SU-DHL-6 (cell line): ENCODE data around the gene SFMBT2.

ENCODE experiments used
- H2AFZ ChIP-seq: fragments of 200-600 bp; sonication (generic); 2 replicates; pipeline ENCODE4 v1.6.1; 2014; ENCODE audit warnings: low read depth, mild to moderate bottlenecking, moderate library complexity, mixed read lengths, antibody characterized with exemption, low read length; ENCODE audit not compliant: severe bottlenecking
- H3F3A ChIP-seq: fragments of 200-600 bp; shearing (Covaris generic); 2 replicates; pipeline ENCODE4 v1.6.0; 2016; ENCODE audit warnings: antibody characterized with exemption, mild to moderate bottlenecking; ENCODE audit not compliant: insufficient read depth
- H3K27ac ChIP-seq: fragments of 200-600 bp; sonication (generic); 2 replicates; pipeline ENCODE4 v1.5.1; 2016; ENCODE audit warnings: low read depth, mild to moderate bottlenecking, low read length, moderate library complexity, mixed read lengths
- H3K27me3 ChIP-seq: fragments of 200-600 bp; sonication (generic), shearing (Covaris generic); 2 replicates; pipeline ENCODE4 v1.6.0; 2014; ENCODE audit warnings: mild to moderate bottlenecking, low read length
- H3K36me3 ChIP-seq: fragments of 200-600 bp; sonication (generic); 2 replicates; pipeline ENCODE4 v1.6.1; 2014; ENCODE audit warnings: mild to moderate bottlenecking, low read length, mixed read lengths
- H3K4me2 ChIP-seq: fragments of 300-600, 200-600 bp; shearing (Covaris generic), sonication (generic); 2 replicates; pipeline ENCODE4 v1.6.0; 2014; ENCODE audit warnings: low read length, low read depth, mild to moderate bottlenecking; ENCODE audit not compliant: poor library complexity, severe bottlenecking
- H3K4me3 ChIP-seq: fragments of 200-600 bp; sonication (generic); 2 replicates; pipeline ENCODE4 v1.5.1; 2014; ENCODE audit warnings: antibody characterized with exemption, low read length, mild to moderate bottlenecking, mixed read lengths; ENCODE audit not compliant: insufficient read depth, poor library complexity, severe bottlenecking
- H3K79me2 ChIP-seq: fragments of 200-600 bp; sonication (generic); 2 replicates; pipeline ENCODE4 v1.6.1; 2014; ENCODE audit warnings: mild to moderate bottlenecking, low read length, moderate library complexity; ENCODE audit not compliant: insufficient read depth
- H3K9ac ChIP-seq: fragments of 200-600 bp; sonication (generic); 2 replicates; pipeline ENCODE4 v1.7.0; 2014; ENCODE audit warnings: mild to moderate bottlenecking, low read length
- H3K9me2 ChIP-seq: fragments of 200-600 bp; sonication (generic); replicated peaks from 2 replicates; pipeline ENCODE4 v1.6.1; 2014; ENCODE audit warnings: low read length; ENCODE audit not compliant: insufficient read depth
- H3K9me3 ChIP-seq: fragments of 200-600 bp; sonication (generic); 2 replicates; pipeline ENCODE4 v1.6.1; 2014; ENCODE audit warnings: low read length, mixed read lengths; ENCODE audit not compliant: insufficient read depth
- H4K20me1 ChIP-seq: fragments of 200-600 bp; sonication (generic); 2 replicates; pipeline ENCODE4 v1.6.1; 2014; ENCODE audit warnings: low read depth, mild to moderate bottlenecking, antibody characterized with exemption, low read length, moderate library complexity, mixed read lengths
- CTCF ChIP-seq: fragments of 200-600 bp; sonication (generic); IDR thresholded peaks from one replicate; pipeline ENCODE4 v1.5.1; 2017; ENCODE audit warnings: antibody characterized with exemption, mild to moderate bottlenecking, low read length, moderate library complexity; ENCODE audit not compliant: insufficient read depth, poor library complexity, severe bottlenecking
- EZH2phosphoT487 ChIP-seq: fragments of 200-600 bp; sonication (generic), shearing (Covaris generic); conservative IDR thresholded peaks from 2 replicates; pipeline ENCODE4 v1.6.1; 2018; ENCODE audit warnings: mild to moderate bottlenecking, antibody characterized with exemption, low read length, moderate library complexity, mixed read lengths

The SFMBT2 gene

GRCh38 chr10:7267142-7267541 lies 143.7 kb downstream of the SFMBT2 start:
- no peaks in the 10 kb centered on the region for H3K9me3 ChIP-seq
- no peak overlapping the region for H3K4me2 ChIP-seq
- H3K4me3 ChIP-seq, result no peak overlapping the region
- H3F3A ChIP-seq, result no peaks in the 10 kb centered on the region
- H2AFZ ChIP-seq, result no peak overlapping the region
- H3K79me2 ChIP-seq, result no peaks in the 10 kb centered on the region
- no peaks in the 10 kb centered on the region for H3K27me3 ChIP-seq
- TF ChIP-seq EZH2phosphoT487 (no peak), CTCF (no peak)
- no peaks in the 10 kb centered on the region for H3K36me3 ChIP-seq
- H3K27ac ChIP-seq, result no peak overlapping the region
- H3K9me2 ChIP-seq, result no peaks in the 10 kb centered on the region
- H4K20me1 ChIP-seq, result no peaks in the 10 kb centered on the region
- H3K9ac ChIP-seq, result no peak overlapping the region

- Histone ChIP-seq H3K4me3 (no peak overlapping the region), H3K36me3 (no peaks in the 10 kb centered on the region), H3F3A (no peaks in the 10 kb centered on the region), H3K9me3 (no peaks in the 10 kb centered on the region), H3K27ac (no peak overlapping the region), H3K9ac (no peak overlapping the region), H4K20me1 (no peaks in the 10 kb centered on the region), H3K27me3 (no peaks in the 10 kb centered on the region), H2AFZ (no peak overlapping the region), H3K4me2 (no peak overlapping the region), H3K9me2 (no peaks in the 10 kb centered on the region), H3K79me2 (no peaks in the 10 kb centered on the region)
- no peak for TF ChIP-seq CTCF
- no peak for TF ChIP-seq EZH2phosphoT487
Measured at GRCh38 chr10:7265396-7266123, 145.3 kb downstream of the SFMBT2 start.

- no peak overlapping the region for H3K9ac ChIP-seq
Measured at GRCh38 chr10:7264313-7264756, 146.5 kb downstream of the SFMBT2 start.

More at GRCh38 chr10:7264313-7264756, 146.5 kb downstream of the SFMBT2 start:
- H3K4me3 ChIP-seq, result no peak overlapping the region
- no peaks in the 10 kb centered on the region for H3K9me3 ChIP-seq
- no peak overlapping the region for H3K27ac ChIP-seq
- TF ChIP-seq CTCF, result no peak
- no peak for TF ChIP-seq EZH2phosphoT487
- no peak overlapping the region for H3K4me2 ChIP-seq
- H3K27me3 ChIP-seq, result no peaks in the 10 kb centered on the region
- no peaks in the 10 kb centered on the region for H3K9me2 ChIP-seq
- H3K79me2 ChIP-seq, result no peaks in the 10 kb centered on the region
- H4K20me1 ChIP-seq, result no peaks in the 10 kb centered on the region
- no peaks in the 10 kb centered on the region for H3K36me3 ChIP-seq
- no peak overlapping the region for H2AFZ ChIP-seq
- no peaks in the 10 kb centered on the region for H3F3A ChIP-seq
